ENCODE results near the gene AZGP1.
"Not testable (repeated sequence)": the region's sequence is repeated elsewhere in the genome, so short reads cannot be mapped to it uniquely, and the experiment has no call there.

Gene AZGP1

GRCh38 chr7:99952649-99953048 lies 23.2 kb downstream of the AZGP1 start:
- DNase-seq (ENCODE audit: low spot score): not testable (repeated sequence)

- DNase-seq (ENCODE audit: low spot score): not testable (repeated sequence)
Measured at GRCh38 chr7:99950819-99951218, 25.0 kb downstream of the AZGP1 start.

- no peak for DNase-seq (ENCODE audit: low spot score)
Measured at GRCh38 chr7:99949645-99950228, 26.1 kb downstream of the AZGP1 start.

GRCh38 chr7:99947608-99948007 lies 28.2 kb downstream of the AZGP1 start:
- no peak for DNase-seq (ENCODE audit: low spot score)

- DNase-seq (ENCODE audit: low spot score): no peak
Measured at GRCh38 chr7:99944497-99945070, 31.2 kb downstream of the AZGP1 start.

GRCh38 chr7:99943641-99944496 lies 32.0 kb downstream of the AZGP1 start:
- no peak for DNase-seq (ENCODE audit: low spot score)

GRCh38 chr7:99938296-99938695 lies 37.5 kb downstream of the AZGP1 start:
- no peak for DNase-seq (ENCODE audit: low spot score)

- DNase-seq (ENCODE audit: low spot score): not testable (repeated sequence)
Measured at GRCh38 chr7:99935009-99935408, 40.8 kb downstream of the AZGP1 start.

GRCh38 chr7:99930376-99930775 lies 45.5 kb downstream of the AZGP1 start:
- no peak for DNase-seq (ENCODE audit: low spot score)

- no peak for DNase-seq (ENCODE audit: low spot score)
Measured at GRCh38 chr7:99929730-99930053, 46.1 kb downstream of the AZGP1 start.

GRCh38 chr7:99928994-99929729 lies 46.7 kb downstream of the AZGP1 start, which contains the start of gene GJC3:
Gene GJC3, minus strand, starts transcription at chr7:99929620. Its CDS starts 0 bp downstream, at chr7:99929620.
- peak; percentile 63 for DNase-seq (ENCODE audit: low spot score)

GRCh38 chr7:99928188-99928587 lies 47.6 kb downstream of the AZGP1 start:
- no peak for DNase-seq (ENCODE audit: low spot score)

GRCh38 chr7:99927536-99927935 lies 48.3 kb downstream of the AZGP1 start:
- no peak for DNase-seq (ENCODE audit: low spot score)

- DNase-seq (ENCODE audit: low spot score): no peak
Measured at GRCh38 chr7:99926321-99926720, 49.5 kb downstream of the AZGP1 start.

GRCh38 chr7:99923200-99923599 lies 52.6 kb downstream of the AZGP1 start:
- no peak for DNase-seq (ENCODE audit: low spot score)

- no peak for DNase-seq (ENCODE audit: low spot score)
Measured at GRCh38 chr7:99920149-99920548, 55.7 kb downstream of the AZGP1 start.

GRCh38 chr7:99919814-99920112 lies 56.1 kb downstream of the AZGP1 start:
- no peak for DNase-seq (ENCODE audit: low spot score)

GRCh38 chr7:99918959-99919813 lies 56.6 kb downstream of the AZGP1 start, which contains the start of gene TRIM4:
Gene TRIM4, minus strand, starts transcription at chr7:99919530. Its CDS starts 129 bp downstream, at chr7:99919401.
- DNase-seq (ENCODE audit: low spot score): peak; percentile 89

Data from hepatic stellate cell (primary cell).